Stimulated activated memory B cell treated with anti-CD40 and anti-IgM and Interleukin-4, amounts not matched to agents 10 μg/mL and 1 μg/mL and 100 μg/mL, for 72 hours (primary cell): Measurements from ENCODE around the gene WFDC2.

Experiments
- ATAC-seq: fragments of 150-1000 bp; cut with Tn5 transposase; 2 replicates; pipeline ENCODE4 v1.10.0; 2021
- H3K27ac Mint-ChIP-seq: one replicate; pipeline ENCODE4 v1.8.0; 2022; ENCODE audit warnings: mild to moderate bottlenecking, mixed read lengths
- H3K27me3 Mint-ChIP-seq: one replicate; pipeline ENCODE4 v1.8.0; 2022; ENCODE audit warnings: mixed read lengths
- H3K36me3 Mint-ChIP-seq: one replicate; pipeline ENCODE4 v1.8.0; 2022; ENCODE audit warnings: mixed read lengths
- H3K4me1 Mint-ChIP-seq: one replicate; pipeline ENCODE4 v1.8.0; 2022; ENCODE audit warnings: mixed read lengths
- H3K4me3 Mint-ChIP-seq: one replicate; pipeline ENCODE4 v1.8.0; 2022; ENCODE audit warnings: mild to moderate bottlenecking, moderate library complexity, mixed read lengths
- H3K9me3 Mint-ChIP-seq: one replicate; pipeline ENCODE4 v1.8.0; 2022; ENCODE audit warnings: mixed read lengths

The WFDC2 gene

DNA sequence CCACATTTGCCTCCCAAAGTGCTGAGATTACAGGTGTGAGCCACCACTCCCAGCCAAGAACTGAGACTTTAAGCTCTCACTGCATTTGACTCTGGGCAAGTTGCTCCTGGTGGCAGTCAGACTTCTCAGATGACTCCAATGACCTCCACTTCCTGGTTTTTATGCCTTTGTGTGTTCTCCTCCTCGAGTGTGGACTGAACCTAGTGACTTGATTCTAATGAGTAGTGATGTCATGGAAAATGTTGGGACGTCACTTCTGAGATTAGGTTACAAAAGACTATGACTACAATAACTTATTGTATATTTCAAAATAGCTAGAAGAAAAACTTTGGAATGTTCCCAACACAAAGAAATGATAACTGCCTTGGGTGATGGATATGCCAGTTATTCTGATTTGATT is 33.9 kb downstream of the WFDC2 start:
- Mint-ChIP-seq H3K4me1 (peaks cover 15% of the 10 kb centered on the region), H3K4me3 (no peak overlapping the region), H3K36me3 (no peaks in the 10 kb centered on the region), H3K9me3 (no peaks in the 10 kb centered on the region), H3K27me3 (peaks cover 62% of the 10 kb centered on the region), H3K27ac (no peak overlapping the region)
- ATAC-seq = no peak

GRCh38 chr20:45506398-45506797 is 36.8 kb downstream of the WFDC2 start:
- no peak for ATAC-seq
- Mint-ChIP-seq H3K9me3 (no peaks in the 10 kb centered on the region), H3K27me3 (peaks cover 60% of the 10 kb centered on the region), H3K4me1 (peaks cover 20% of the 10 kb centered on the region), H3K4me3 (no peak overlapping the region), H3K27ac (no peak overlapping the region), H3K36me3 (no peaks in the 10 kb centered on the region)

DNA sequence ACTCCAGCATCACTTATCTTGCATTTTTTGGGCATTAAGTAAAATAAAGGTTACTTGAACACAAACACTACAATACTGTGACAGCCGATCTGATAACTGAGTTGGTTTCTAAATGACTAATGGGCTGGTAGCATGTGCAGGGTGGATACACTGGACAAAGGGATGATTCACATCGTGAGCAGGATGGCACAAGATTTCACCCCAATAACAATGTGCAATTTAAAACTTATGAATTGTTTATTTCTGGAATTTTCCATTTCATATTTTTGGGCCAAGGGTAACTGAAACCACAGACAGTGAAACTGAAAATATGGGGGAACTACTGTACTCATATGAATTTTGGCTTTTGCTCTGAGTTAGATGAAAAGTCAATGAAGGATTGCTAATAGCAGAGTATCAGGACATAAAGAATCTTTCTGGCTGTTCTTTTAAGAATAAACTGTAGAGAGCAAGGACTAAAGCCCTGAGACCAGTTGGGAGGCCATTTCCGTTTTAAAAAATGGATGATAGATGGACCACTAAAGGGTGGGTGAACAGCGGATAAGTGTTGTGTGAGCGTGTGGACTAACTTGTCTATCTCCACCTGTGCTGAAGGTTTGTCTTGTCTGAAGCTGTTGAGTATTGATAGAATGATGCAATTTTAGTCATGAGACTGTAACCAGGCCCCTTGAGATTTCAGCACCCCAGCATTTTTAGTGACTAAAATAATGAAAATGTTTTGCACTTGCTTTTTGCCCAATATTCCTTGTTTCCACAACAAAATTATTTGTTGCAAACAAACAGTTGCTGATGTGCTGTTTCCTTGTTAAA is 37.7 kb downstream of the WFDC2 start:
- no peaks in the 10 kb centered on the region for H3K9me3 Mint-ChIP-seq
- H3K4me1 Mint-ChIP-seq = peaks cover 20% of the 10 kb centered on the region
- peak; percentile 78 for ATAC-seq
- H3K4me3 Mint-ChIP-seq = no peak overlapping the region
- peaks cover 63% of the 10 kb centered on the region for H3K27me3 Mint-ChIP-seq
- no peaks in the 10 kb centered on the region for H3K36me3 Mint-ChIP-seq
- no peak overlapping the region for H3K27ac Mint-ChIP-seq

- H3K9me3 Mint-ChIP-seq = no peaks in the 10 kb centered on the region
- H3K36me3 Mint-ChIP-seq = no peaks in the 10 kb centered on the region
- H3K27me3 Mint-ChIP-seq = peaks cover 63% of the 10 kb centered on the region
- no peak overlapping the region for H3K27ac Mint-ChIP-seq
- no peak overlapping the region for H3K4me3 Mint-ChIP-seq
- H3K4me1 Mint-ChIP-seq = peaks cover 20% of the 10 kb centered on the region
- ATAC-seq = no peak
Measured at GRCh38 chr20:45508068-45508886, 38.7 kb downstream of the WFDC2 start.

GRCh38 chr20:45509091-45509490 is 39.5 kb downstream of the WFDC2 start:
- Mint-ChIP-seq H3K27ac (no peak overlapping the region), H3K4me3 (no peak overlapping the region), H3K27me3 (peaks cover 57% of the 10 kb centered on the region)

DNA sequence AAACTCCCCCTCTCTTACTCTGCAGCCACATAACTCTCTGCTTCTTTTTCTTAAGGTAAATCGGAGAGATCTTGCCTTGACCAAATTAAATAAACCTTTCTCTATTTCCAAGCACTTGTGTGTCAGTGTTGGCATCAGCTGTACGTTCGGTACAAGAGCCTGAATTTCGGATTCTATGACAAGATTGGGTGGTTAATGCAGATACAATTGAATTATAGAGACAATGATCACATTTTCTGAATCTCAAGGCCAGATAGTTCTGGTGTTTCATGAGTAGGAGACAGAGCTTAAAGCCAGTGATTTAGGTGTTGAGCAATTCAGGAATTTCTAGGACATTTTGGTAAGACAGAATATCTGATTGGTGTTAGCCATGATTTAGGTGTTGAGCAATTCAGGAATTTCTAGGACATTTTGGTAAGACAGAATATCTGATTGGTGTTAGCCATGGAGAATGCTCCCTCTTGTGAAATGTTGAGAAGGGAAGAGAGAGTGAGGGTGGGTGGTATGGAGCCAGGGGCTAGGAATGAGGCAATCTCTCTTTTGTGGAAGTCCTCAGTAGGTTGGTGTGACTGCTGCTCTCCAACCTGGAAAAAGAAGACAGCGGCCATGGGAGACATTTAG is 40.8 kb downstream of the WFDC2 start:
- no peak for ATAC-seq
- H3K9me3 Mint-ChIP-seq = no peaks in the 10 kb centered on the region
- no peak overlapping the region for H3K27ac Mint-ChIP-seq
- peaks cover 20% of the 10 kb centered on the region for H3K4me1 Mint-ChIP-seq
- H3K4me3 Mint-ChIP-seq = no peak overlapping the region
- H3K27me3 Mint-ChIP-seq = peaks cover 52% of the 10 kb centered on the region
- no peaks in the 10 kb centered on the region for H3K36me3 Mint-ChIP-seq

More at GRCh38 chr20:45509091-45509490, 39.5 kb downstream of the WFDC2 start:
- no peaks in the 10 kb centered on the region for H3K36me3 Mint-ChIP-seq
- no peak for ATAC-seq
- H3K4me1 Mint-ChIP-seq = peaks cover 20% of the 10 kb centered on the region
- H3K9me3 Mint-ChIP-seq = no peaks in the 10 kb centered on the region

- no peak within 1 kb of the TSS for H3K27ac Mint-ChIP-seq
- no peaks in the 10 kb centered on the region for H3K9me3 Mint-ChIP-seq
- H3K36me3 Mint-ChIP-seq = no peaks in the 10 kb centered on the region
- H3K27me3 Mint-ChIP-seq = peaks cover 31% of the 10 kb centered on the region
- no peaks in the 10 kb centered on the region for H3K4me1 Mint-ChIP-seq
- ATAC-seq = no peak
- H3K4me3 Mint-ChIP-seq = no peak within 1 kb of the TSS
Measured at GRCh38 chr20:45515147-45515913, 45.8 kb downstream of the WFDC2 start, which contains the start of gene SPINT3. TSS of gene SPINT3 (minus strand) at chr20:45515622. CDS start at chr20:45515608, 14 bp downstream.

- no peak overlapping the region for H3K4me3 Mint-ChIP-seq
- H3K27ac Mint-ChIP-seq = no peak overlapping the region
- no peaks in the 10 kb centered on the region for H3K36me3 Mint-ChIP-seq
- no peak for ATAC-seq
- peaks cover 26% of the 10 kb centered on the region for H3K27me3 Mint-ChIP-seq
- H3K9me3 Mint-ChIP-seq = no peaks in the 10 kb centered on the region
- no peaks in the 10 kb centered on the region for H3K4me1 Mint-ChIP-seq
Measured at GRCh38 chr20:45518282-45518681, 48.7 kb downstream of the WFDC2 start.

- Mint-ChIP-seq H3K27ac (no peak overlapping the region), H3K9me3 (no peaks in the 10 kb centered on the region), H3K36me3 (no peaks in the 10 kb centered on the region), H3K4me3 (no peak overlapping the region), H3K4me1 (no peaks in the 10 kb centered on the region), H3K27me3 (peaks cover 54% of the 10 kb centered on the region)
- no peak for ATAC-seq
Measured at GRCh38 chr20:45523821-45524220, 54.3 kb downstream of the WFDC2 start.

GRCh38 chr20:45527294-45527693 is 57.7 kb downstream of the WFDC2 start:
- ATAC-seq = no peak
- Mint-ChIP-seq H3K27ac (no peak overlapping the region), H3K36me3 (no peaks in the 10 kb centered on the region), H3K27me3 (peaks cover 71% of the 10 kb centered on the region), H3K4me3 (no peak overlapping the region), H3K4me1 (no peaks in the 10 kb centered on the region), H3K9me3 (no peaks in the 10 kb centered on the region)
